A673 (cell line): ENCODE results near the gene RAB44.

Source experiments
- EZH2 ChIP-seq: fragments of 200-600 bp; sonication (generic); IDR thresholded peaks from 2 replicates; pipeline ENCODE4 v1.6.1; 2017; ENCODE audit warnings: borderline replicate concordance, low read depth, mild to moderate bottlenecking, mixed read lengths, antibody characterized with exemption, low read length; ENCODE audit not compliant: poor library complexity, severe bottlenecking
- TF ChIP-seq, protein P1 (sequence below): fragments of 300-800, 200-600 bp; sonication (generic); conservative IDR thresholded peaks from 2 replicates; pipeline ENCODE4 v1.5.1; 2017; ENCODE audit warnings: low read depth, mild to moderate bottlenecking, antibody characterized with exemption, low read length, moderate library complexity, mixed read lengths

DNA sequence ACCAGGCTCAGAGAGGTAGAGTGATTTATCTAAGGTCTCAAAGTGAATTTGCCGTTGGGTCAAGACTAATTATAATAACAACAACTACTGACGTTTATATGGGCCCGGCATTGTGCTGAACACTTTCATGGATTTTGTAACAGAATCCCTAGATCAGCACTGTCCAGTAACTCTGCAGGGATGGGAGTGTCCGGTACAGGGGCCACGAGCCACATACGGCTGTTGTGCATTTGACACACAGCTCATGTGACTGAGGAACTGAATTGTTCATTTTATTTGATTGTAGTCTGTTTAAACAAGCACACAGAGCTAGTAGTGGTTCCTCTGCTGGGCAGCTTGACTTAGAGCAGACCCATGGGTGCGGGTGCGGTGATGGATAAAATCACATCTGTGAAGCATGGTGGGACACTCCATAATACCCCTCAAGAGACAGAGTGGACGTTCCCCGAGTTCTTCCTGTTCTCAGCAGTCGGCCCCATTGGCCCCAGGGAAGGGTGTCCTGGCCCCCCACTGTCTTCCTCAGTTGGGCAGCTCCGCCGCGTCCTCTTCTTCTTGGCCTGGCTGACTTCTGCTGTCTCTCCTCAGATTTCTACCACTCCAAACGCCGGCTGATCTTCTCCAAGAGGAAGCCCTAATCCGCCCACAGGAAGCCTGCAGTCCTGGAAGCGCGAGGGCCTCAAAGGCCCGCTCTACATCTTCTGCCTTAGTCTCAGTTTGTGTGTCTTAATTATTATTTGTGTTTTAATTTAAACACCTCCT, 12.3 kb upstream of the RAB44 start:
- no peak for TF ChIP-seq EZH2
- TF ChIP-seq, protein P1, sequence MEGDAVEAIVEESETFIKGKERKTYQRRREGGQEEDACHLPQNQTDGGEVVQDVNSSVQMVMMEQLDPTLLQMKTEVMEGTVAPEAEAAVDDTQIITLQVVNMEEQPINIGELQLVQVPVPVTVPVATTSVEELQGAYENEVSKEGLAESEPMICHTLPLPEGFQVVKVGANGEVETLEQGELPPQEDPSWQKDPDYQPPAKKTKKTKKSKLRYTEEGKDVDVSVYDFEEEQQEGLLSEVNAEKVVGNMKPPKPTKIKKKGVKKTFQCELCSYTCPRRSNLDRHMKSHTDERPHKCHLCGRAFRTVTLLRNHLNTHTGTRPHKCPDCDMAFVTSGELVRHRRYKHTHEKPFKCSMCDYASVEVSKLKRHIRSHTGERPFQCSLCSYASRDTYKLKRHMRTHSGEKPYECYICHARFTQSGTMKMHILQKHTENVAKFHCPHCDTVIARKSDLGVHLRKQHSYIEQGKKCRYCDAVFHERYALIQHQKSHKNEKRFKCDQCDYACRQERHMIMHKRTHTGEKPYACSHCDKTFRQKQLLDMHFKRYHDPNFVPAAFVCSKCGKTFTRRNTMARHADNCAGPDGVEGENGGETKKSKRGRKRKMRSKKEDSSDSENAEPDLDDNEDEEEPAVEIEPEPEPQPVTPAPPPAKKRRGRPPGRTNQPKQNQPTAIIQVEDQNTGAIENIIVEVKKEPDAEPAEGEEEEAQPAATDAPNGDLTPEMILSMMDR = no peak
